ENCODE measurements around the gene RAB11FIP2. TPM values are rescaled to one million over a fixed set of nuclear protein-coding genes. Genes with fewer than 3 reads are reported as not detected.

Gene RAB11FIP2
- total RNA-seq, 1 experiment from 2014 or later = 18.4 TPM

GRCh38 chr10:118036281-118036875 is 10.4 kb downstream of the RAB11FIP2 start:
- no peaks in the 10 kb centered on the region for H3K9me3 Mint-ChIP-seq
- no peak overlapping the region for H2BK120ac ChIP-seq (ENCODE audit: low read depth, low read length, poor library complexity, severe bottlenecking)
- no peak overlapping the region for H3K4me2 ChIP-seq (ENCODE audit: insufficient read depth, insufficient read length, low read length)
- H3K4me3 Mint-ChIP-seq = no peak overlapping the region
- H3K4ac ChIP-seq (ENCODE audit: low read depth, low read length) = no peak overlapping the region
- no peaks in the 10 kb centered on the region for H3K4me1 ChIP-seq (ENCODE audit: insufficient read depth, low read length)
- H4K8ac ChIP-seq (replicated peaks; ENCODE audit: insufficient read length, low read depth, low read length) = no peak overlapping the region
- H2AK5ac ChIP-seq (ENCODE audit: insufficient read length, low read length) = no peak overlapping the region
- TF ChIP-seq CTCF (conservative IDR thresholded peaks at IDR 0.05) = no peak
- no peak overlapping the region for H3K18ac ChIP-seq (ENCODE audit: insufficient read length, low read depth, low read length)
- H3K36me3 Mint-ChIP-seq (ENCODE audit: insufficient read depth in 1 of 3, low read depth in 3 of 3) = peaks cover 0 to 4% (median 0%) of the 10 kb centered on the region in 3 experiments; a peak in 2 of 7 replicates
- H3K56ac ChIP-seq (ENCODE audit: insufficient read length, low read depth, low read length) = no peak overlapping the region
- no peaks in the 10 kb centered on the region for H4K20me1 ChIP-seq (ENCODE audit: control insufficient read depth, insufficient read depth, insufficient read length)
- no peaks in the 10 kb centered on the region for H3K27me3 Mint-ChIP-seq (ENCODE audit: low read depth)
- H3K14ac ChIP-seq (ENCODE audit: insufficient read depth, low read length) = no peak overlapping the region
- H2BK20ac ChIP-seq (ENCODE audit: low read depth, low read length, poor library complexity, severe bottlenecking) = no peak overlapping the region
- H3K23ac ChIP-seq (ENCODE audit: insufficient read length, low read depth, low read length) = no peak overlapping the region
- no peaks in the 10 kb centered on the region for H3K9me3 ChIP-seq (ENCODE audit: control insufficient read depth, low read depth, low read length)
- H2AFZ ChIP-seq (ENCODE audit: low read length) = no peak overlapping the region
- no CpG with 5 or more reads among the region's 4 CpGs for WGBS (ENCODE audit: extremely low coverage, insufficient read length, low lambda C conversion rate)
- no peaks in the 10 kb centered on the region for H3K23me2 ChIP-seq (ENCODE audit: insufficient read length, low read depth, low read length, poor library complexity, severe bottlenecking)
- H3T11ph ChIP-seq (ENCODE audit: low read length) = no peak overlapping the region
- no peak for DNase-seq
- H4K5ac ChIP-seq (ENCODE audit: insufficient read length, low read depth, low read length) = no peak overlapping the region
- no peak overlapping the region for H2BK5ac ChIP-seq (ENCODE audit: insufficient read length, low read length)
- no peaks in the 10 kb centered on the region for H3K27me3 ChIP-seq (ENCODE audit: insufficient read depth, low read length)
- H2BK15ac ChIP-seq (ENCODE audit: low read depth, low read length) = no peak overlapping the region
- H3K27ac ChIP-seq (ENCODE audit: insufficient read length, low read depth, low read length) = no peak overlapping the region
- H3K79me2 ChIP-seq (ENCODE audit: insufficient read depth, low read length) = no peaks in the 10 kb centered on the region
- no peaks in the 10 kb centered on the region for H3K79me1 ChIP-seq (ENCODE audit: insufficient read depth, low read depth, low read length, poor library complexity, severe bottlenecking)
- no peak overlapping the region for H3K9ac ChIP-seq (ENCODE audit: extremely low read depth, insufficient read length, low read length)
- peaks cover 4 to 8% of the 10 kb centered on the region in 2 experiments for H3K4me1 Mint-ChIP-seq
- no peak overlapping the region for H4K91ac ChIP-seq (ENCODE audit: insufficient read length, low read depth, low read length)
- no peak overlapping the region for H2BK12ac ChIP-seq (ENCODE audit: insufficient read length, low read depth, low read length)
- no peak overlapping the region for H3K27ac Mint-ChIP-seq
